Kidney (tissue), 14 donors: ENCODE data around the gene KRT75. TPM values are rescaled to one million over a fixed set of nuclear protein-coding genes. Genes with fewer than 3 reads are reported as not detected.

Experiments used
- DNase-seq, 5 donors: peaks; one replicate each; pipeline ENCODE4 v3.0.0-alpha.2; 2013 to 2020
- FAIRE-seq: peaks from 2 replicates; lab custom pipeline; 2012; peaks lifted over from hg19 to GRCh38; lab: Jason Lieb, UNC
- H3K27ac ChIP-seq, 2 donors: one replicate each; pipeline ENCODE4 v1.7.0; 2013; ENCODE audit warnings: low read depth in 2 of 2, low read length in 2 of 2, inconsistent platforms in 1 of 2
- H3K27me3 ChIP-seq: one replicate; pipeline ENCODE4 v1.7.1; 2013; ENCODE audit warnings: low read length, inconsistent platforms; ENCODE audit not compliant: control insufficient read depth, insufficient read depth
- H3K36me3 ChIP-seq, 3 donors: one replicate each; pipeline versions ENCODE4 v1.7.0 to v1.7.1; 2013; ENCODE audit warnings: low read length in 3 of 3, control low read depth in 1 of 3, inconsistent platforms in 1 of 3; ENCODE audit not compliant: insufficient read depth in 3 of 3, control insufficient read depth in 2 of 3
- H3K4me1 ChIP-seq, 3 donors: one replicate each; pipeline versions ENCODE4 v1.7.0 to v1.7.1; 2013; ENCODE audit warnings: low read length in 3 of 3, inconsistent platforms in 1 of 3, low read depth in 1 of 3; ENCODE audit not compliant: control insufficient read depth in 2 of 3, insufficient read depth in 2 of 3
- H3K4me3 ChIP-seq, 3 donors: one replicate each; pipeline versions ENCODE4 v1.7.0 to v1.8.1; 2013; ENCODE audit warnings: low read length in 3 of 3, control low read depth in 1 of 3, inconsistent platforms in 1 of 3
- H3K9ac ChIP-seq, 3 donors: one replicate each; pipeline versions ENCODE4 v1.7.0 to v1.7.1; 2013; ENCODE audit warnings: low read length in 3 of 3, control low read depth in 1 of 3, inconsistent platforms in 1 of 3
- H3K9me3 ChIP-seq, 3 donors: one replicate each; pipeline versions ENCODE4 v1.7.0 to v1.7.1; 2013; ENCODE audit warnings: low read length in 3 of 3, control low read depth in 1 of 3, inconsistent platforms in 1 of 3; ENCODE audit not compliant: control insufficient read depth in 2 of 3, insufficient read depth in 1 of 3
- intact Hi-C: fragments of 100-400 bp; cut with DNase I; formaldehyde crosslinking; loops from one replicate; pipeline ENCODE4 v1.11.1; 2022
- polyA plus RNA-seq: library from polyadenylated mRNA; stranded (reverse); fragments of 350-450 nt; fragmentation: Illumina TruSeq; extraction: RNeasy Lipid Tissue Mini Kit (QIAGEN cat#74804); gene quantifications from one replicate; pipeline ENCODE4 v1.2.3, GENCODE V29; 2014; ENCODE audit warnings: low read depth, low replicate concordance; ENCODE audit not compliant: insufficient read depth
- total RNA-seq: library from RNA; stranded (reverse); fragmentation: NEBNext Ultra II Directional; extraction: Animal tissue kit (Norgen Biotek cat#: 25700); gene quantifications from one replicate; pipeline ENCODE4 v1.2.1, GENCODE V29; 2021
- TF ChIP-seq, protein P1 (sequence below): IDR thresholded peaks from 3 replicates; pipeline ENCODE4 v1.5.1; 2012; ENCODE audit warnings: mild to moderate bottlenecking, moderate library complexity, borderline replicate concordance; ENCODE audit not compliant: insufficient read depth; ENCODE audit errors: extremely low read depth
- donor health status: control.
- donor health status: control.
- donor health status: control.
- donor health status: control.
- donor health status: control.
- donor health status: DM: yes; HTN: yes; CAD: no.
- donor health status: Normal renal cell carcinoma (clear cell type).

KRT75 gene
- total and polyA plus RNA-seq, 2 donors from 2014 or later = not detected

DNA sequence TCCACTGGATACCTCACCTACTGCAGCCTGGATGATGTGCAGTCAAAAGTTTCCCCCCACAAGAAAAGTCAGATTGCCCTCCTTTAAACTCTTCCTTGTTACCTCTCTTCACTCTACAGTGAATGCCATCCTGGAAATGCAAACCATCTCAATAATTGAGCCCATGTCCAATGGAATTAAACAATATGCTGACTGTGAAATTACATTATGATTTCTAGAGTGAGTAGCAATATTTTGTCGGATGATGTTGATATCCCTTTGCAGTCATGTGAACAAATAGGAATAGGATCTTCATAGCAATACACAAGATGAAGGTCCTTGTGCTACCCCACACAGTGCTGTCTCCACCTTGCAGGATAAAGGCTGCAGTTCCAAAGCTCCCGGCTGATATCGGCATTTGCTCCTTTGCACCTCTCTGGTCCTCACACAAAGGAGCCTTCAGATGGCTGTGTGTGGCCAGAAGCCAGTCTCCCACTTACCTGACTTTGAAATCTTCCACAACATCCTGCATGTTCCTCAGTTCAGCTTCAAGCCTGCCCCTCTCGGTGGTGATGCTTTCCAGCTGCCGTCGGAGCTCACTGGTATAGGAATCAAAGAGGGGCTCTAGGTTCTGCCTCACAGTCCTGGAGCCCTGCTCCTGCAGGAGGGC lies 1.5 kb downstream of the KRT75 start:
- no peaks in the 10 kb centered on the region for H3K9me3 ChIP-seq
- TF ChIP-seq, protein P1, sequence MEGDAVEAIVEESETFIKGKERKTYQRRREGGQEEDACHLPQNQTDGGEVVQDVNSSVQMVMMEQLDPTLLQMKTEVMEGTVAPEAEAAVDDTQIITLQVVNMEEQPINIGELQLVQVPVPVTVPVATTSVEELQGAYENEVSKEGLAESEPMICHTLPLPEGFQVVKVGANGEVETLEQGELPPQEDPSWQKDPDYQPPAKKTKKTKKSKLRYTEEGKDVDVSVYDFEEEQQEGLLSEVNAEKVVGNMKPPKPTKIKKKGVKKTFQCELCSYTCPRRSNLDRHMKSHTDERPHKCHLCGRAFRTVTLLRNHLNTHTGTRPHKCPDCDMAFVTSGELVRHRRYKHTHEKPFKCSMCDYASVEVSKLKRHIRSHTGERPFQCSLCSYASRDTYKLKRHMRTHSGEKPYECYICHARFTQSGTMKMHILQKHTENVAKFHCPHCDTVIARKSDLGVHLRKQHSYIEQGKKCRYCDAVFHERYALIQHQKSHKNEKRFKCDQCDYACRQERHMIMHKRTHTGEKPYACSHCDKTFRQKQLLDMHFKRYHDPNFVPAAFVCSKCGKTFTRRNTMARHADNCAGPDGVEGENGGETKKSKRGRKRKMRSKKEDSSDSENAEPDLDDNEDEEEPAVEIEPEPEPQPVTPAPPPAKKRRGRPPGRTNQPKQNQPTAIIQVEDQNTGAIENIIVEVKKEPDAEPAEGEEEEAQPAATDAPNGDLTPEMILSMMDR = no peak
- H3K9ac ChIP-seq = no peak overlapping the region
- H3K27me3 ChIP-seq = no peaks in the 10 kb centered on the region
- no peak for DNase-seq
- no peak for FAIRE-seq
- intact Hi-C loops = no loop called here
- no peaks in the 10 kb centered on the region for H3K4me1 ChIP-seq
- no peak overlapping the region for H3K4me3 ChIP-seq
- H3K27ac ChIP-seq = no peak overlapping the region
- H3K36me3 ChIP-seq = no peaks in the 10 kb centered on the region

GRCh38 chr12:52428121-52428520 lies 6.0 kb downstream of the KRT75 start:
- Histone ChIP-seq H3K4me1 (no peaks in the 10 kb centered on the region), H3K36me3 (no peaks in the 10 kb centered on the region), H3K27me3 (no peaks in the 10 kb centered on the region), H3K9ac (no peak overlapping the region), H3K9me3 (no peaks in the 10 kb centered on the region), H3K4me3 (no peak overlapping the region), H3K27ac (no peak overlapping the region)
- intact Hi-C loops = no loop called here
- no peak for DNase-seq
- FAIRE-seq = no peak
- TF ChIP-seq, protein P1 = no peak

DNA sequence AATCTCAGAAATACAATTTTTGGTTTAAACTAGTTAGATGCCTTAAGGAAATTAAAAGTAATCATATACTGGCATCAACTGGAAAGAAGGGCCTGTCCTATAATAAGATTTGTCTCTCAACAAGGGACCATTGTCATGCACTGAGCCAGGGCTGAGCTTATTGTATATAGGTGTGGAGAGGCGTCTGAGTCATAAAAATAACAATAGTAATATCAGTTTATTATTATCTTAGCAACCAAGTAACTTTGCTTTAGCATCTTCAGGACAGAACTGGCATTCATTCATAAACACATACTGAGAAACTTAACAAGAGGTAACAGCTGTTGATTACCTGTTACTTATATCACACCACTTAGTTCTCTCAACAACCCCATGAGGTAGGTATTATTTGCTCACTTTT lies 7.1 kb downstream of the KRT75 start:
- Histone ChIP-seq H3K9ac (no peak overlapping the region), H3K27me3 (no peaks in the 10 kb centered on the region), H3K4me1 (no peaks in the 10 kb centered on the region), H3K4me3 (no peak overlapping the region), H3K27ac (no peak overlapping the region), H3K36me3 (no peaks in the 10 kb centered on the region), H3K9me3 (no peaks in the 10 kb centered on the region)
- no peak for DNase-seq
- no peak for FAIRE-seq
- TF ChIP-seq, protein P1 = no peak
- intact Hi-C loops = no loop called here

DNA sequence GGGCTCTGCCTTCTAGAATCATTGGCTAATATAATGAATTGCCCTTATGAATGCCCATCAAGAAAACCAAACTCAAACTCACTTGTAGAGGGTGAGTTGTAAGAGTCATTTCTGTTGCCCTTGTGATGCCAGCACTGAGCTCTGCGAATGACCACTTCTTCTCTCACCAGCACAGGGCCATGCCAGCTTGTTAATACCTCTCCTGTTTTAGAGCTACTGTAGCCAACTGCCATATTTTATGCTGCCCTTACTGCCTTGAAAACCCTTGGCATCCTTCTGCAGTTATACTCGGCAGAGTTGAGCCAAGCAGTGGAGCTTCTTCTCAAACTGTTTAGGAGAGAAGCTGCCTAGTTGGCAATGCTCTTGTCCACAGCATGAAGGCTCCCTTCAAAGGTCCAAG lies 8.1 kb downstream of the KRT75 start:
- FAIRE-seq = no peak
- intact Hi-C loops = no loop called here
- no peak for DNase-seq

More for the DNA sequence above, 8.1 kb downstream of the KRT75 start:
- Histone ChIP-seq H3K27me3 (no peaks in the 10 kb centered on the region), H3K4me3 (no peak overlapping the region), H3K9me3 (no peaks in the 10 kb centered on the region), H3K36me3 (no peaks in the 10 kb centered on the region), H3K27ac (no peak overlapping the region), H3K9ac (no peak overlapping the region), H3K4me1 (no peaks in the 10 kb centered on the region)
- TF ChIP-seq, protein P1 = no peak
